Small intestine (tissue), 7 donors: ENCODE measurements around the gene EFCAB9. TPM values are rescaled to one million over a fixed set of nuclear protein-coding genes. Genes with fewer than 3 reads are reported as not detected.
A peak's percentile ranks its signal among the peaks of the same experiment; 100 is the strongest.

Source experiments
- DNase-seq, 2 donors: peaks; one replicate each; pipeline versions ENCODE4 v3.0.0 to v3.0.0-alpha.2; 2013
- FAIRE-seq: peaks from 2 replicates; lab custom pipeline; 2012; peaks lifted over from hg19 to GRCh38; lab: Jason Lieb, UNC
- H3K27ac ChIP-seq, 3 donors: one replicate each; pipeline ENCODE4 v1.5.1; 2013; ENCODE audit warnings: low read length in 2 of 3, mild to moderate bottlenecking in 2 of 3, control low read depth in 1 of 3, inconsistent platforms in 1 of 3, low read depth in 1 of 3, moderate library complexity in 1 of 3
- H3K27me3 ChIP-seq, 3 donors: one replicate each; pipeline ENCODE4 v1.6.1; 2013; ENCODE audit warnings: low read length in 3 of 3, inconsistent platforms in 1 of 3; ENCODE audit not compliant: control insufficient read depth in 3 of 3, insufficient read depth in 3 of 3
- H3K36me3 ChIP-seq, 3 donors: one replicate each; pipeline ENCODE4 v1.6.1; 2013; ENCODE audit warnings: low read length in 3 of 3, inconsistent platforms in 1 of 3, low read depth in 1 of 3, mild to moderate bottlenecking in 1 of 3, moderate library complexity in 1 of 3; ENCODE audit not compliant: control insufficient read depth in 3 of 3, insufficient read depth in 2 of 3
- H3K4me1 ChIP-seq, 3 donors: one replicate each; pipeline ENCODE4 v1.6.1; 2013; ENCODE audit warnings: low read length in 2 of 3, inconsistent platforms in 1 of 3, low read depth in 1 of 3, mild to moderate bottlenecking in 1 of 3, moderate library complexity in 1 of 3; ENCODE audit not compliant: control insufficient read depth in 3 of 3, insufficient read depth in 2 of 3
- H3K4me3 ChIP-seq, 3 donors: one replicate each; pipeline ENCODE4 v1.5.1; 2013; ENCODE audit warnings: low read length in 3 of 3, control low read depth in 1 of 3, inconsistent platforms in 1 of 3, low read depth in 1 of 3, mild to moderate bottlenecking in 1 of 3, moderate library complexity in 1 of 3
- H3K9me3 ChIP-seq, 2 donors: one replicate each; pipeline ENCODE4 v1.6.1; 2013; ENCODE audit warnings: low read depth in 1 of 2, low read length in 1 of 2; ENCODE audit not compliant: control insufficient read depth in 2 of 2, insufficient read depth in 1 of 2
- WGBS, 3 donors: extraction: QIAGEN DNeasy Blood & Tissue Kit; methylation state at CpG; one replicate each; pipeline ENCODE4 v1.1.7; 2013; 5-methylcytosine and 5-hydroxymethylcytosine counted together
- polyA plus RNA-seq, 4 donors: library from polyadenylated mRNA; stranded (reverse) in 3 of 4; unstranded in 1 of 4; fragments of 200-250 nt in 3 of 4; fragments of 120-200 nt in 1 of 4; gene quantifications; one replicate each; pipeline versions ENCODE4 v1.2.1 to v1.2.3, GENCODE V29; 2013
- donor health status: healthy with polysubstance abuse.
- donor health status: control.
- donor health status: control.
- donor health status: Bipolar disorder and iron deficiency.
- donor health status: healthy.

EFCAB9 gene
- polyA plus RNA-seq, 4 donors, result not detected

- DNase-seq (no peak), FAIRE-seq (no peak)
- WGBS, 3 donors, result 77 to 90% (median 82%) methylated on average over 10 of the region's 10 CpGs
- H3K4me3 ChIP-seq, result no peak overlapping the region
- no peaks in the 10 kb centered on the region for H3K9me3 ChIP-seq
- H3K27me3 ChIP-seq, result no peaks in the 10 kb centered on the region
- H3K36me3 ChIP-seq, result peaks cover 2 to 11% (median 2%) of the 10 kb centered on the region in 3 donors
- H3K4me1 ChIP-seq, result no peaks in the 10 kb centered on the region
- no peak overlapping the region for H3K27ac ChIP-seq
Observed at GRCh38 chr5:172223901-172224873, 30.2 kb downstream of the EFCAB9 start.

- no peak overlapping the region for H3K4me3 ChIP-seq
- DNase-seq, result no peak
- H3K27me3 ChIP-seq, result no peaks in the 10 kb centered on the region
- FAIRE-seq, result no peak
- WGBS, 3 donors, result 90 to 100% (median 94%) methylated on average over 1 of the region's 1 CpG
- no peaks in the 10 kb centered on the region for H3K9me3 ChIP-seq
- no peaks in the 10 kb centered on the region for H3K4me1 ChIP-seq
- H3K27ac ChIP-seq, result no peak overlapping the region
- H3K36me3 ChIP-seq, result peaks cover 2 to 11% (median 2%) of the 10 kb centered on the region in 3 donors
Observed at GRCh38 chr5:172224996-172225395, 31.0 kb downstream of the EFCAB9 start.

- no peak overlapping the region for H3K4me3 ChIP-seq
- peaks cover 0 to 4% (median 3%) of the 10 kb centered on the region in 3 donors for H3K4me1 ChIP-seq
- DNase-seq, result no peak
- peaks cover 0 to 14% (median 8%) of the 10 kb centered on the region in 3 donors for H3K36me3 ChIP-seq
- H3K27me3 ChIP-seq, result no peaks in the 10 kb centered on the region
- no peak overlapping the region for H3K27ac ChIP-seq
- no peaks in the 10 kb centered on the region for H3K9me3 ChIP-seq
- FAIRE-seq, result no peak
- 74 to 88% (median 86%) methylated on average over 1 of the region's 1 CpG for WGBS, 3 donors
Observed at GRCh38 chr5:172229904-172230303, 35.9 kb downstream of the EFCAB9 start.

GRCh38 chr5:172234031-172234430, 40.1 kb downstream of the EFCAB9 start:
- no peak for FAIRE-seq
- Histone ChIP-seq H3K27me3 (no peaks in the 10 kb centered on the region), H3K36me3 (peaks cover 0 to 11% (median 6%) of the 10 kb centered on the region in 3 donors), H3K4me1 (peaks cover 6 to 20% (median 10%) of the 10 kb centered on the region in 3 donors), H3K9me3 (no peaks in the 10 kb centered on the region), H3K27ac (peak overlapping the region in 1 of 3 donors; percentile 61), H3K4me3 (no peak overlapping the region)
- whole genome bisulfite sequencing, 3 donors, result 94 to 98% (median 98%) methylated on average over 4 of the region's 4 CpGs
- no peak for DNase-seq

GRCh38 chr5:172235132-172235780, 41.3 kb downstream of the EFCAB9 start:
- peak; percentile 74 to 80 for DNase-seq
- peaks cover 6 to 20% (median 10%) of the 10 kb centered on the region in 3 donors for H3K4me1 ChIP-seq
- 18 to 32% (median 28%) methylated on average over 4 of the region's 4 CpGs for WGBS, 3 donors
- H3K27ac ChIP-seq, result peak overlapping the region; percentile 30 to 61 (median 50)
- H3K9me3 ChIP-seq, result no peaks in the 10 kb centered on the region
- peaks cover 0 to 14% (median 6%) of the 10 kb centered on the region in 3 donors for H3K36me3 ChIP-seq
- no peak for FAIRE-seq
- H3K4me3 ChIP-seq, result no peak overlapping the region
- H3K27me3 ChIP-seq, result no peaks in the 10 kb centered on the region

GRCh38 chr5:172235827-172236736, 42.1 kb downstream of the EFCAB9 start:
- no peak overlapping the region for H3K4me3 ChIP-seq
- no peaks in the 10 kb centered on the region for H3K9me3 ChIP-seq
- peaks cover 6 to 20% (median 10%) of the 10 kb centered on the region in 3 donors for H3K4me1 ChIP-seq
- H3K36me3 ChIP-seq, result peaks cover 0 to 10% (median 6%) of the 10 kb centered on the region in 3 donors
- WGBS, 3 donors, result 15 to 65% (median 31%) methylated on average over 3 of the region's 3 CpGs
- H3K27me3 ChIP-seq, result no peaks in the 10 kb centered on the region
- FAIRE-seq, result no peak
- DNase-seq, result peak; percentile 79 to 87
- peak overlapping the region in 2 of 3 donors; percentile 39 to 61 for H3K27ac ChIP-seq

- Histone ChIP-seq H3K9me3 (no peaks in the 10 kb centered on the region), H3K4me1 (peaks cover 6 to 20% (median 10%) of the 10 kb centered on the region in 3 donors), H3K4me3 (no peak overlapping the region), H3K27ac (no peak overlapping the region), H3K36me3 (peaks cover 0 to 8% (median 3%) of the 10 kb centered on the region in 3 donors), H3K27me3 (no peaks in the 10 kb centered on the region)
- peak; percentile 68 for FAIRE-seq
- DNase-seq, result no peak
- 48 to 73% (median 61%) methylated on average over 1 of the region's 1 CpG for WGBS, 3 donors
Observed at GRCh38 chr5:172238334-172238733, 44.4 kb downstream of the EFCAB9 start.
